HL-60 (cell line): ENCODE results near the gene TBX15.

Experiments used
- DNase-seq, 2 experiments: peaks; one replicate each; pipeline ENCODE4 v3.0.0-alpha.2; 2010 to 2020; ENCODE audit warnings: low read depth in 1 of 2, low spot score in 1 of 2
- H3K27ac ChIP-seq: fragments of 250-450 bp; sonication (Bioruptor Pico); replicated peaks from 2 replicates; pipeline ENCODE4 v1.5.1; 2020; ENCODE audit warnings: mild to moderate bottlenecking, moderate library complexity
- H3K27me3 ChIP-seq: fragments of 250-450 bp; sonication (Bioruptor Pico); 2 replicates; pipeline ENCODE4 v1.5.1; 2021; ENCODE audit warnings: mild to moderate bottlenecking, moderate library complexity; ENCODE audit not compliant: insufficient read depth, poor library complexity, severe bottlenecking
- H3K4me3 ChIP-seq: replicated peaks from 2 replicates; pipeline ENCODE4 v1.5.1; 2011; ENCODE audit warnings: mild to moderate bottlenecking, control low read depth, low read length; ENCODE audit not compliant: insufficient read depth
- CTCF ChIP-seq: IDR thresholded peaks from one replicate; pipeline ENCODE4 v1.5.1; 2011; ENCODE audit warnings: low read length, control low read depth, inconsistent platforms; ENCODE audit not compliant: insufficient read depth
- GABPA ChIP-seq: IDR thresholded peaks from 2 replicates; pipeline ENCODE4 v1.6.1; 2012; ENCODE audit warnings: low read depth
- POLR2AphosphoS5 ChIP-seq: IDR thresholded peaks from 2 replicates; pipeline ENCODE4 v1.6.1; 2012; ENCODE audit warnings: low read depth
- SPI1 ChIP-seq: IDR thresholded peaks from 2 replicates; pipeline ENCODE4 v1.6.1; 2012; ENCODE audit warnings: low read depth, mild to moderate bottlenecking, borderline replicate concordance
- TF ChIP-seq, protein P1 (sequence below): IDR thresholded peaks from 2 replicates; pipeline ENCODE4 v1.6.1; 2012; ENCODE audit warnings: low read depth; ENCODE audit not compliant: insufficient replicate concordance

Gene TBX15

GRCh38 chr1:119002028-119002686, 14.0 kb upstream of the TBX15 start:
- Histone ChIP-seq H3K27ac (no peak overlapping the region), H3K27me3 (peaks cover 75% of the 10 kb centered on the region), H3K4me3 (no peak overlapping the region)
- TF ChIP-seq, protein P1, sequence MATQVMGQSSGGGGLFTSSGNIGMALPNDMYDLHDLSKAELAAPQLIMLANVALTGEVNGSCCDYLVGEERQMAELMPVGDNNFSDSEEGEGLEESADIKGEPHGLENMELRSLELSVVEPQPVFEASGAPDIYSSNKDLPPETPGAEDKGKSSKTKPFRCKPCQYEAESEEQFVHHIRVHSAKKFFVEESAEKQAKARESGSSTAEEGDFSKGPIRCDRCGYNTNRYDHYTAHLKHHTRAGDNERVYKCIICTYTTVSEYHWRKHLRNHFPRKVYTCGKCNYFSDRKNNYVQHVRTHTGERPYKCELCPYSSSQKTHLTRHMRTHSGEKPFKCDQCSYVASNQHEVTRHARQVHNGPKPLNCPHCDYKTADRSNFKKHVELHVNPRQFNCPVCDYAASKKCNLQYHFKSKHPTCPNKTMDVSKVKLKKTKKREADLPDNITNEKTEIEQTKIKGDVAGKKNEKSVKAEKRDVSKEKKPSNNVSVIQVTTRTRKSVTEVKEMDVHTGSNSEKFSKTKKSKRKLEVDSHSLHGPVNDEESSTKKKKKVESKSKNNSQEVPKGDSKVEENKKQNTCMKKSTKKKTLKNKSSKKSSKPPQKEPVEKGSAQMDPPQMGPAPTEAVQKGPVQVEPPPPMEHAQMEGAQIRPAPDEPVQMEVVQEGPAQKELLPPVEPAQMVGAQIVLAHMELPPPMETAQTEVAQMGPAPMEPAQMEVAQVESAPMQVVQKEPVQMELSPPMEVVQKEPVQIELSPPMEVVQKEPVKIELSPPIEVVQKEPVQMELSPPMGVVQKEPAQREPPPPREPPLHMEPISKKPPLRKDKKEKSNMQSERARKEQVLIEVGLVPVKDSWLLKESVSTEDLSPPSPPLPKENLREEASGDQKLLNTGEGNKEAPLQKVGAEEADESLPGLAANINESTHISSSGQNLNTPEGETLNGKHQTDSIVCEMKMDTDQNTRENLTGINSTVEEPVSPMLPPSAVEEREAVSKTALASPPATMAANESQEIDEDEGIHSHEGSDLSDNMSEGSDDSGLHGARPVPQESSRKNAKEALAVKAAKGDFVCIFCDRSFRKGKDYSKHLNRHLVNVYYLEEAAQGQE: no peak
- TF ChIP-seq CTCF (no peak), POLR2AphosphoS5 (no peak), SPI1 (no peak), GABPA (no peak)
- DNase-seq: peak in 1 of 2 experiments; percentile 35

- no peak for DNase-seq
- H3K4me3 ChIP-seq: no peak overlapping the region; the same call in 1 of the 2 replicates
These were observed 13.3 kb upstream of the TBX15 start for GRCh38 chr1:119001181-119002027.

More at GRCh38 chr1:119001181-119002027, 13.3 kb upstream of the TBX15 start:
- H3K27ac ChIP-seq: no peak overlapping the region
- peaks cover 68% of the 10 kb centered on the region for H3K27me3 ChIP-seq
- TF ChIP-seq POLR2AphosphoS5 (no peak), CTCF (no peak), GABPA (no peak), SPI1 (no peak)
- TF ChIP-seq, protein P1: no peak
